ENCODE data around the gene ESRRG. TPM values are rescaled to one million over a fixed set of nuclear protein-coding genes. Genes with fewer than 3 reads are reported as not detected.

Gene ESRRG
- total RNA-seq, 1 experiment from 2014 or later, result not detected

DNA sequence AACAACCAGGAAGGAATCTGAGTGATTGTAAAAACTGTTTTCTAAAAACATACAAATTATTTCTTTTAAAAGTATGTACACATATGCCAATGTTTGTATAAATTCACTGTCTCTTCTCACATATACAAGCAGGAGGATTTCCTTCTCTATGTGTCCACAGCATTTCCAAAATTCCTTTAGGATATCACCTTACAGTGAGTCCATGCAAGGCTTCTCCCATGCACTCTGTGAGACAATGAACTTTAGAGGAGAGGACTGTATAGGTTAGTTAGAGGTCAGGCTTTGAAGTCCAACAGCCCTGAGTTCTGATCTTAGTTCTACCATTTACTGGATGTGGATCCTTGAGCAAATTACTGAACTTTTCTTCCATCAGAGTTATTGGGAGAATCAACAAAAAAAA is 265.9 kb downstream of the ESRRG start:
- DNase-seq (ENCODE audit: low spot score), result no peak

DNA sequence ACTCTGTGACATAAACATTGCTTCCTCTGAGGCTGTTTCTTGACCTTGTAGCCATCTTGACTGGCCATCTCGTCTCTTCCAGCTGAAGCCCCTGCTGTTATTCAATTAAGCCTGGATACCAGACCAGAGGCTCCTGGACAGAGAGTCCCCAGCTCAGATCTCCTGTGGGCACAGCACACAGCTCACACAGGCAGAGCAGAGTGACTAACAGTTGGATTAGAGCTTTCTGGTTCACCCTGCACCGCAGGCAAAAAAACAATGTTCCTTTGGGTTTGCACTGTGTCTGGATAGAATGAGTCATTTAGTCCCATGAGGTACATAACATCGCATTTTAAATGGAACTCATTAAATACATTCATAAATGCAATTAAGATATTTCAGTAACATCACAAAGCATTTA is 266.5 kb downstream of the ESRRG start:
- no peak for DNase-seq (ENCODE audit: low spot score)

DNA sequence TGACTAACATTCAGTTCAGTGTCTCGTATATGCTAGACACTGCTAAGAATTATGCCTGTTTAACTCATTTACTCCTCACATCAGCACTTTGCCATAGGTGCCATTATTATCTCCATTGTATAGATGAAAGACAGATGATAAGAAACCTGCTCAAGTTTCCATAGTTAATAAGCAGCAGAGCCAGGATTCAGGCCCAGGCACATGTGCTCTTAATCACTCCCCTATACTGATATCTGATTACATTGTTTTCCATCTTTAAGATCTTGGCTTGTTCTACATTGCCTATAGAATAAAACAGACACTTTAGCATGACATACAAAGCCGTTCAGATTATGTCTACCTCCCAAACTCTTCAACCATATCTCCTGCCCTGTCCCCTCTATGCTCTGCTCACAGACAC is 269.5 kb downstream of the ESRRG start:
- DNase-seq (ENCODE audit: low spot score), result no peak
